ENCODE data around the gene CORO2A.

CORO2A gene

DNA sequence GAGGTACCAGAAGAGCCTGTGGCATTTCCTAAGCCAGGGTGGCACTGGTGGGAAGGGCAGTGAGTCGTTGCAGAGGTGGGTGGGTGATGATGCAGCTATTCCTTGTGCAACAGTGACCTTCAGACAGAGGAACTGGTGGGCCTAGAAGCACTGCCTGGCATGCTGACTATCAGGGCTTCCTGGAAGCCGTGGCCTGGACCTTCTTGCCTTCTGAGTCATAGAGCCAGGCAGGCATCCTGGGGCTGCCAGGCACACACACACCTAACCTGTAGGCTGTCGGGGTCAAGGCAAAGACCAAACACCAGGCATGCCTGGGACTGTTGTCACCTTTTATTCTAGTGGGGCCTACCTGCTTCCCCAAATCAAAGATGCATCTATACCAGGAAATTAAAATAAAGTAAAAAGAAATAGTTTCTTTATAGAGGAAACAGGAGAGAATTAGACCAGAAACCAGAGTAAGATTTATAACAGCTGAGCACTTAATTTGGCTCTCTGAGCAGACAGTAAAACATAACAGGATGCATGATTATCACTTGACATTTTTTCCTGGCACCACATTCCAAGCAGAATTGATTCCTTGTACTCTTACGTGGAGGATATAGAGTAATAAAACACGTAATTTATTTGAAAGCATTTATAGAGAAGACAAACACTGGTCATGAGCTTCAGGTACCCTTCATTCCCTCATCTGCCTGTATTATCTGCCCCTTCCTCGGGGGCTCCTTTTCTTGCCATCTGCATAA, 110.8 kb downstream of the CORO2A start:
- ChIA-PET CTCF (interaction anchor here (0.6 to 1.6 kb wide), 4 partner anchors 8 to 714 kb away, joined by 3 to 5 read pairs (median 3); no protein-coding TSS in a partner anchor), POLR2A (interaction anchor here (1.2 kb wide), 1 partner anchor 159 kb away, joined by 3 read pairs; the partner anchor contains the start of gene TRMO)
- Histone ChIP-seq H3K4me1 (ENCODE audit: control insufficient read depth, insufficient read depth, low read length) (no peaks in the 10 kb centered on the region; the same call in 1 of the 2 replicates), H3K36me3 (ENCODE audit: control insufficient read depth in 2 of 2, insufficient read depth in 1 of 2, low read length in 2 of 2) (peaks cover 3 to 77% of the 10 kb centered on the region in 2 experiments), H3K27ac (ENCODE audit: extremely low read depth, low read depth, low read length) (no peak overlapping the region), H3K4me3 (ENCODE audit: low read depth, low read length) (no peak overlapping the region), H3K9me3 (ENCODE audit: control insufficient read depth, insufficient read depth, low read depth, low read length) (no peaks in the 10 kb centered on the region)
- TF ChIP-seq, protein P1, sequence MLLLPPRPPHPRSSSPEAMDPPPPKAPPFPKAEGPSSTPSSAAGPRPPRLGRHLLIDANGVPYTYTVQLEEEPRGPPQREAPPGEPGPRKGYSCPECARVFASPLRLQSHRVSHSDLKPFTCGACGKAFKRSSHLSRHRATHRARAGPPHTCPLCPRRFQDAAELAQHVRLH (tag by site-specific recombination; IDR thresholded peaks at IDR 0.05): no peak
- TF ChIP-seq, protein P2, sequence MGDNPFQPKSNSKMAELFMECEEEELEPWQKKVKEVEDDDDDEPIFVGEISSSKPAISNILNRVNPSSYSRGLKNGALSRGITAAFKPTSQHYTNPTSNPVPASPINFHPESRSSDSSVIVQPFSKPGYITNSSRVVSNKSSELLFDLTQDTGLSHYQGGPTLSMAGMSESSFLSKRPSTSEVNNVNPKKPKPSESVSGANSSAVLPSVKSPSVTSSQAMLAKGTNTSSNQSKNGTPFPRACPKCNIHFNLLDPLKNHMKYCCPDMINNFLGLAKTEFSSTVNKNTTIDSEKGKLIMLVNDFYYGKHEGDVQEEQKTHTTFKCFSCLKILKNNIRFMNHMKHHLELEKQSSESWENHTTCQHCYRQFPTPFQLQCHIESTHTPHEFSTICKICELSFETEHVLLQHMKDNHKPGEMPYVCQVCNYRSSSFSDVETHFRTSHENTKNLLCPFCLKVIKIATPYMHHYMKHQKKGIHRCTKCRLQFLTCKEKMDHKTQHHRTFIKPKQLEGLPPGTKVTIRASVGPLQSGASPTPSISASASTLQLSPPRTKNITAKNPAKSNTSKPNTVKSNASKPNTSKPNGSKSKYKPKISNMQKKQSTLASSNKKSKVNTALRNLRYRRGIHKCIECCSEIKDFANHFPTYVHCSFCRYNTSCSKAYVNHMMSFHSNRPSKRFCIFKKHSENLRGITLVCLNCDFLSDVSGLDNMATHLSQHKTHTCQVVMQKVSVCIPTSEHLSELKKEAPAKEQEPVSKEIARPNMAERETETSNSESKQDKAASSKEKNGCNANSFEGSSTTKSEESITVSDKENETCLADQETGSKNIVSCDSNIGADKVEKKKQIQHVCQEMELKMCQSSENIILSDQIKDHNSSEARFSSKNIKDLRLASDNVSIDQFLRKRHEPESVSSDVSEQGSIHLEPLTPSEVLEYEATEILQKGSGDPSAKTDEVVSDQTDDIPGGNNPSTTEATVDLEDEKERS (tag by site-specific recombination; IDR thresholded peaks at IDR 0.05): no peak
- TF ChIP-seq ZNF146 (tag by site-specific recombination; IDR thresholded peaks at IDR 0.05): no peak
- TF ChIP-seq, protein P3, sequence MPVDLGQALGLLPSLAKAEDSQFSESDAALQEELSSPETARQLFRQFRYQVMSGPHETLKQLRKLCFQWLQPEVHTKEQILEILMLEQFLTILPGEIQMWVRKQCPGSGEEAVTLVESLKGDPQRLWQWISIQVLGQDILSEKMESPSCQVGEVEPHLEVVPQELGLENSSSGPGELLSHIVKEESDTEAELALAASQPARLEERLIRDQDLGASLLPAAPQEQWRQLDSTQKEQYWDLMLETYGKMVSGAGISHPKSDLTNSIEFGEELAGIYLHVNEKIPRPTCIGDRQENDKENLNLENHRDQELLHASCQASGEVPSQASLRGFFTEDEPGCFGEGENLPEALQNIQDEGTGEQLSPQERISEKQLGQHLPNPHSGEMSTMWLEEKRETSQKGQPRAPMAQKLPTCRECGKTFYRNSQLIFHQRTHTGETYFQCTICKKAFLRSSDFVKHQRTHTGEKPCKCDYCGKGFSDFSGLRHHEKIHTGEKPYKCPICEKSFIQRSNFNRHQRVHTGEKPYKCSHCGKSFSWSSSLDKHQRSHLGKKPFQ (tag by site-specific recombination; IDR thresholded peaks at IDR 0.05): no peak
- TF ChIP-seq, protein P4, sequence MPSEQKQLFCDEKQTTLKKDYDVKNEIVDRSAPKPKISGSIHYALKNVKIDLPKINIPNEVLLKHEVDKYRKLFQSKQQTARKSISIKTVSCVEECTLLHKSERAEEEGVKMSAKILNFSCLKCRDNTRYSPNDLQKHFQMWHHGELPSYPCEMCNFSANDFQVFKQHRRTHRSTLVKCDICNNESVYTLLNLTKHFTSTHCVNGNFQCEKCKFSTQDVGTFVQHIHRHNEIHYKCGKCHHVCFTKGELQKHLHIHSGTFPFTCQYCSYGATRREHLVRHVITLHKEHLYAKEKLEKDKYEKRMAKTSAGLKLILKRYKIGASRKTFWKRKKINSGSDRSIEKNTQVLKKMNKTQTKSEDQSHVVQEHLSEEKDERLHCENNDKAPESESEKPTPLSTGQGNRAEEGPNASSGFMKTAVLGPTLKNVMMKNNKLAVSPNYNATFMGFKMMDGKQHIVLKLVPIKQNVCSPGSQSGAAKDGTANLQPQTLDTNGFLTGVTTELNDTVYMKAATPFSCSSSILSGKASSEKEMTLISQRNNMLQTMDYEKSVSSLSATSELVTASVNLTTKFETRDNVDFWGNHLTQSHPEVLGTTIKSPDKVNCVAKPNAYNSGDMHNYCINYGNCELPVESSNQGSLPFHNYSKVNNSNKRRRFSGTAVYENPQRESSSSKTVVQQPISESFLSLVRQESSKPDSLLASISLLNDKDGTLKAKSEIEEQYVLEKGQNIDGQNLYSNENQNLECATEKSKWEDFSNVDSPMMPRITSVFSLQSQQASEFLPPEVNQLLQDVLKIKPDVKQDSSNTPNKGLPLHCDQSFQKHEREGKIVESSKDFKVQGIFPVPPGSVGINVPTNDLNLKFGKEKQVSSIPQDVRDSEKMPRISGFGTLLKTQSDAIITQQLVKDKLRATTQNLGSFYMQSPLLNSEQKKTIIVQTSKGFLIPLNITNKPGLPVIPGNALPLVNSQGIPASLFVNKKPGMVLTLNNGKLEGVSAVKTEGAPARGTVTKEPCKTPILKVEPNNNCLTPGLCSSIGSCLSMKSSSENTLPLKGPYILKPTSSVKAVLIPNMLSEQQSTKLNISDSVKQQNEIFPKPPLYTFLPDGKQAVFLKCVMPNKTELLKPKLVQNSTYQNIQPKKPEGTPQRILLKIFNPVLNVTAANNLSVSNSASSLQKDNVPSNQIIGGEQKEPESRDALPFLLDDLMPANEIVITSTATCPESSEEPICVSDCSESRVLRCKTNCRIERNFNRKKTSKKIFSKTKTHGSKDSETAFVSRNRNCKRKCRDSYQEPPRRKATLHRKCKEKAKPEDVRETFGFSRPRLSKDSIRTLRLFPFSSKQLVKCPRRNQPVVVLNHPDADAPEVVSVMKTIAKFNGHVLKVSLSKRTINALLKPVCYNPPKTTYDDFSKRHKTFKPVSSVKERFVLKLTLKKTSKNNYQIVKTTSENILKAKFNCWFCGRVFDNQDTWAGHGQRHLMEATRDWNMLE (tag by site-specific recombination; conservative IDR thresholded peaks at IDR 0.05; ENCODE audit: low read depth): no peak
- TF ChIP-seq ZNF157 (tag by site-specific recombination; IDR thresholded peaks at IDR 0.05): no peak
- TF ChIP-seq ZNF155 (tag by site-specific recombination; IDR thresholded peaks at IDR 0.05): no peak
- TF ChIP-seq ZNF2 (tag by site-specific recombination; IDR thresholded peaks at IDR 0.05): no peak
- TF ChIP-seq HOXC10 (CRISPR knock-in tag; IDR thresholded peaks at IDR 0.05): no peak
- no peak for TF ChIP-seq ZSCAN16 (tag by site-specific recombination; IDR thresholded peaks at IDR 0.05)
- TF ChIP-seq ZNF792 (tag by site-specific recombination; IDR thresholded peaks at IDR 0.05): no peak
- no peak for TF ChIP-seq ZNF23 (tag by site-specific recombination; IDR thresholded peaks at IDR 0.05; ENCODE audit: borderline replicate concordance)
- TF ChIP-seq, protein P5, sequence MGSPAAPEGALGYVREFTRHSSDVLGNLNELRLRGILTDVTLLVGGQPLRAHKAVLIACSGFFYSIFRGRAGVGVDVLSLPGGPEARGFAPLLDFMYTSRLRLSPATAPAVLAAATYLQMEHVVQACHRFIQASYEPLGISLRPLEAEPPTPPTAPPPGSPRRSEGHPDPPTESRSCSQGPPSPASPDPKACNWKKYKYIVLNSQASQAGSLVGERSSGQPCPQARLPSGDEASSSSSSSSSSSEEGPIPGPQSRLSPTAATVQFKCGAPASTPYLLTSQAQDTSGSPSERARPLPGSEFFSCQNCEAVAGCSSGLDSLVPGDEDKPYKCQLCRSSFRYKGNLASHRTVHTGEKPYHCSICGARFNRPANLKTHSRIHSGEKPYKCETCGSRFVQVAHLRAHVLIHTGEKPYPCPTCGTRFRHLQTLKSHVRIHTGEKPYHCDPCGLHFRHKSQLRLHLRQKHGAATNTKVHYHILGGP (tag by site-specific recombination; IDR thresholded peaks at IDR 0.05): no peak
- TF ChIP-seq, protein P6, sequence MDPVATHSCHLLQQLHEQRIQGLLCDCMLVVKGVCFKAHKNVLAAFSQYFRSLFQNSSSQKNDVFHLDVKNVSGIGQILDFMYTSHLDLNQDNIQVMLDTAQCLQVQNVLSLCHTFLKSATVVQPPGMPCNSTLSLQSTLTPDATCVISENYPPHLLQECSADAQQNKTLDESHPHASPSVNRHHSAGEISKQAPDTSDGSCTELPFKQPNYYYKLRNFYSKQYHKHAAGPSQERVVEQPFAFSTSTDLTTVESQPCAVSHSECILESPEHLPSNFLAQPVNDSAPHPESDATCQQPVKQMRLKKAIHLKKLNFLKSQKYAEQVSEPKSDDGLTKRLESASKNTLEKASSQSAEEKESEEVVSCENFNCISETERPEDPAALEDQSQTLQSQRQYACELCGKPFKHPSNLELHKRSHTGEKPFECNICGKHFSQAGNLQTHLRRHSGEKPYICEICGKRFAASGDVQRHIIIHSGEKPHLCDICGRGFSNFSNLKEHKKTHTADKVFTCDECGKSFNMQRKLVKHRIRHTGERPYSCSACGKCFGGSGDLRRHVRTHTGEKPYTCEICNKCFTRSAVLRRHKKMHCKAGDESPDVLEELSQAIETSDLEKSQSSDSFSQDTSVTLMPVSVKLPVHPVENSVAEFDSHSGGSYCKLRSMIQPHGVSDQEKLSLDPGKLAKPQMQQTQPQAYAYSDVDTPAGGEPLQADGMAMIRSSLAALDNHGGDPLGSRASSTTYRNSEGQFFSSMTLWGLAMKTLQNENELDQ (tag by site-specific recombination; IDR thresholded peaks at IDR 0.05; ENCODE audit: low read depth): no peak
- TF ChIP-seq ZNF658 (tag by site-specific recombination; IDR thresholded peaks at IDR 0.05): no peak
- TF ChIP-seq ZNF132 (tag by site-specific recombination; IDR thresholded peaks at IDR 0.05; ENCODE audit: borderline replicate concordance): no peak
- TF ChIP-seq SP7 (tag by site-specific recombination; IDR thresholded peaks at IDR 0.05): no peak
- no peak for TF ChIP-seq ZNF843 (tag by site-specific recombination; IDR thresholded peaks at IDR 0.05)
- no peak for TF ChIP-seq ZNF354C (tag by site-specific recombination; IDR thresholded peaks at IDR 0.05; ENCODE audit: borderline replicate concordance, low read depth)
- TF ChIP-seq GLIS2 (tag by site-specific recombination; IDR thresholded peaks at IDR 0.05): no peak
